ENCODE data around the gene CCDC126.
A peak's percentile ranks its signal among the peaks of the same experiment; 100 is the strongest.

The CCDC126 gene

DNA sequence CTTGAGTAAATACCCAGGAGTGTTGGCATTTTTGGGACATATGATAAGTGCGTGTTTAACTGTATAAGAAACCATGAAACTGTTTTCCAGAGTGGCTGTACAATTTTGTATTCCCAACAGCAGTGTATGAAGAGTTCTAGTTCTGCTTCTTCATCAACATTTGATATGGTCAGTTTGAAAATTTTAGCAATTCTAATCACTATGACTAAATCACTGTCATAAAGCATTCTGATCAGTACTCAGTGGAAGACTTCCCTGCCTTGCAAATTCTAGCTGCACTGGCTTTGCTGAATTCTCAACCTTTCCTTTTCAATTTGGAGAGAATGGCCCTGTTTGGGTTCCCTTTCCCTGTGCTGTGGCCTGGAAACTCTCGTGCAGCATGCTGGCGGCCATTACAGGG lies 64.2 kb downstream of the CCDC126 start:
- Histone ChIP-seq H3K79me1 (ENCODE audit: low read length) (no peaks in the 10 kb centered on the region), H3K4me2 (ENCODE audit: low read length) (no peak overlapping the region), H3K4me3 (ENCODE audit: low read length) (no peak overlapping the region), H2BK120ac (ENCODE audit: low read depth, low read length) (no peak overlapping the region), H4K8ac (ENCODE audit: low read depth, low read length) (no peak overlapping the region), H3K23ac (ENCODE audit: low read length) (no peak overlapping the region), H3K56ac (ENCODE audit: low read length) (no peak overlapping the region), H3K9ac (ENCODE audit: low read length) (no peak overlapping the region), H3K36me3 (ENCODE audit: control insufficient read depth, insufficient read depth, low read length) (no peaks in the 10 kb centered on the region), H2BK15ac (replicated peaks; ENCODE audit: low read depth) (peak overlapping the region; percentile 8), H3K79me2 (ENCODE audit: control insufficient read depth, insufficient read depth, low read length) (no peaks in the 10 kb centered on the region), H3K27ac (ENCODE audit: low read depth, low read length) (no peak overlapping the region), H3K4me1 (ENCODE audit: control insufficient read depth, low read depth, low read length) (no peaks in the 10 kb centered on the region), H2AK5ac (ENCODE audit: low read length) (no peak overlapping the region), H4K5ac (ENCODE audit: low read length) (no peak overlapping the region), H2BK5ac (ENCODE audit: low read length) (no peak overlapping the region), H3K27me3 (ENCODE audit: insufficient read depth, low read length, poor library complexity) (no peaks in the 10 kb centered on the region), H3K18ac (ENCODE audit: low read length) (no peak overlapping the region), H3K4ac (ENCODE audit: low read depth, low read length) (no peak overlapping the region)
- DNase-seq, result no peak
- no CpG with 5 or more reads among the region's 3 CpGs for WGBS (ENCODE audit: extremely low coverage, insufficient coverage, low lambda C conversion rate)

DNA sequence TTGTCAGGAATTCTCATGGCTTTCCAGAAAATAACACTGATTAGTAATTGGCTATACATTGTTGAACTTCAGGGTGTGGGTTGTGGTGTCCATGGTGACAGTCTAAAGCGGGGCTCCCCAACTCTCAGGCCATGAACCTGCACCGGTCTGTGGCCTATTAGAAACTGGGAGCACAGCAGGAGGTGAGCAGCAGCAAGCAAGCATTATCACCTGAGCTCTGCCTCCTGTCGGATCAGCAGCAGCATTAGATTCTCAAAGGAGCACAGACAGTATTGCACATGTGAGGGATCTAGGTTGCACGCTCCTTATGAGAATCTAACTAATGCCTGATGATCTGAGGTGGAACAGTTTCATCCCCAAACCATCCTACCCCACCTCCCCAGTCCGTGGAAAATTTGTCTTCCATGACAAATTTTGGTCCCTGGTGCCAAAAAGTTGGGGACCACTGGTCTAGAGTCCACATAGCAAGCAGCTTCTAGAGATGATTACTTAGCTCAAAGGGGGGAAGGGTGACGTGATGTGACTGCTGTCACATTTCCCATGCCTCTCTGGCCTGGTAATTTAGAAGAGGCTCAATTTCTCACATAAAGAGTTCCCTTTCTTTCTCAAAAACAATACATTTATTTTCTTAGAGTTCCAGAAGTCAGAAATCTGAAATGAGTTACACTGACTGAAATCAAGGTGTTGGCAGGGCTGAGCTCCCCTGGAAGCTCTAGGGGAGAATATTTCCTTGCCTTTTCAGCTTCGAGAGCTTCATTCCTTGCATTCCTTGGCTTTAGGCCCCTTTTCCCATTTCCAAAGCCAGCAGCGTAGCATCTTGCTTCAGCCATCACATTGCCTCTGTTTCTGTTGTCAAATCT lies 65.2 kb downstream of the CCDC126 start:
- Histone ChIP-seq H3K4me3 (ENCODE audit: low read length) (no peak overlapping the region), H2BK120ac (ENCODE audit: low read depth, low read length) (peak overlapping the region; percentile 67), H3K56ac (ENCODE audit: low read length) (no peak overlapping the region), H3K23ac (ENCODE audit: low read length) (no peak overlapping the region), H4K8ac (ENCODE audit: low read depth, low read length) (peak overlapping the region; percentile 14), H3K4ac (ENCODE audit: low read depth, low read length) (no peak overlapping the region), H3K4me1 (ENCODE audit: control insufficient read depth, low read depth, low read length) (no peaks in the 10 kb centered on the region), H3K27ac (ENCODE audit: low read depth, low read length) (no peak overlapping the region), H3K27me3 (ENCODE audit: insufficient read depth, low read length, poor library complexity) (no peaks in the 10 kb centered on the region), H2AK5ac (ENCODE audit: low read length) (no peak overlapping the region), H2BK5ac (ENCODE audit: low read length) (no peak overlapping the region), H3K79me2 (ENCODE audit: control insufficient read depth, insufficient read depth, low read length) (no peaks in the 10 kb centered on the region), H3K4me2 (ENCODE audit: low read length) (no peak overlapping the region), H3K18ac (ENCODE audit: low read length) (no peak overlapping the region), H3K36me3 (ENCODE audit: control insufficient read depth, insufficient read depth, low read length) (no peaks in the 10 kb centered on the region), H2BK15ac (replicated peaks; ENCODE audit: low read depth) (no peak overlapping the region), H3K9ac (ENCODE audit: low read length) (no peak overlapping the region), H3K79me1 (ENCODE audit: low read length) (no peaks in the 10 kb centered on the region), H4K5ac (ENCODE audit: low read length) (no peak overlapping the region)
- peak; percentile 79 for DNase-seq
- no CpG with 5 or more reads among the region's 8 CpGs for WGBS (ENCODE audit: extremely low coverage, insufficient coverage, low lambda C conversion rate)

- no CpG with 5 or more reads among the region's 2 CpGs for WGBS (ENCODE audit: extremely low coverage, insufficient coverage, low lambda C conversion rate)
- no peak overlapping the region for H3K4ac ChIP-seq (ENCODE audit: low read depth, low read length)
- H3K9ac ChIP-seq (ENCODE audit: low read length), result no peak overlapping the region
- DNase-seq, result no peak
- H2BK120ac ChIP-seq (ENCODE audit: low read depth, low read length), result no peak overlapping the region
- no peak overlapping the region for H2BK15ac ChIP-seq (replicated peaks; ENCODE audit: low read depth)
- no peak overlapping the region for H3K56ac ChIP-seq (ENCODE audit: low read length)
- H3K79me2 ChIP-seq (ENCODE audit: control insufficient read depth, insufficient read depth, low read length), result no peaks in the 10 kb centered on the region
- H3K27ac ChIP-seq (ENCODE audit: low read depth, low read length), result no peak overlapping the region
- no peak overlapping the region for H4K8ac ChIP-seq (ENCODE audit: low read depth, low read length)
- no peak overlapping the region for H4K5ac ChIP-seq (ENCODE audit: low read length)
- no peaks in the 10 kb centered on the region for H3K79me1 ChIP-seq (ENCODE audit: low read length)
- no peak overlapping the region for H3K23ac ChIP-seq (ENCODE audit: low read length)
- H3K4me1 ChIP-seq (ENCODE audit: control insufficient read depth, low read depth, low read length), result no peaks in the 10 kb centered on the region
- no peak overlapping the region for H3K4me3 ChIP-seq (ENCODE audit: low read length)
- H3K4me2 ChIP-seq (ENCODE audit: low read length), result no peak overlapping the region
- H3K36me3 ChIP-seq (ENCODE audit: control insufficient read depth, insufficient read depth, low read length), result no peaks in the 10 kb centered on the region
- no peak overlapping the region for H3K18ac ChIP-seq (ENCODE audit: low read length)
- no peaks in the 10 kb centered on the region for H3K27me3 ChIP-seq (ENCODE audit: insufficient read depth, low read length, poor library complexity)
- no peak overlapping the region for H2BK5ac ChIP-seq (ENCODE audit: low read length)
- H2AK5ac ChIP-seq (ENCODE audit: low read length), result no peak overlapping the region
These were observed 65.8 kb downstream of the CCDC126 start for GRCh38 chr7:23662984-23663313.

GRCh38 chr7:23664122-23664521 lies 66.9 kb downstream of the CCDC126 start:
- no peak for DNase-seq
- no peak overlapping the region for H2BK120ac ChIP-seq (ENCODE audit: low read depth, low read length)
- H3K4ac ChIP-seq (ENCODE audit: low read depth, low read length), result no peak overlapping the region
- H3K9ac ChIP-seq (ENCODE audit: low read length), result no peak overlapping the region
- H2BK15ac ChIP-seq (replicated peaks; ENCODE audit: low read depth), result no peak overlapping the region
- H3K4me3 ChIP-seq (ENCODE audit: low read length), result no peak overlapping the region
- H3K27ac ChIP-seq (ENCODE audit: low read depth, low read length), result no peak overlapping the region
- no peaks in the 10 kb centered on the region for H3K79me2 ChIP-seq (ENCODE audit: control insufficient read depth, insufficient read depth, low read length)
- H3K18ac ChIP-seq (ENCODE audit: low read length), result no peak overlapping the region
- no peak overlapping the region for H3K23ac ChIP-seq (ENCODE audit: low read length)
- no peak overlapping the region for H2BK5ac ChIP-seq (ENCODE audit: low read length)
- no peak overlapping the region for H3K4me2 ChIP-seq (ENCODE audit: low read length)
- H4K5ac ChIP-seq (ENCODE audit: low read length), result no peak overlapping the region
- H3K79me1 ChIP-seq (ENCODE audit: low read length), result no peaks in the 10 kb centered on the region
- no peak overlapping the region for H2AK5ac ChIP-seq (ENCODE audit: low read length)
- no peaks in the 10 kb centered on the region for H3K27me3 ChIP-seq (ENCODE audit: insufficient read depth, low read length, poor library complexity)
- no peaks in the 10 kb centered on the region for H3K36me3 ChIP-seq (ENCODE audit: control insufficient read depth, insufficient read depth, low read length)
- no peaks in the 10 kb centered on the region for H3K4me1 ChIP-seq (ENCODE audit: control insufficient read depth, low read depth, low read length)
- H3K56ac ChIP-seq (ENCODE audit: low read length), result no peak overlapping the region
- no peak overlapping the region for H4K8ac ChIP-seq (ENCODE audit: low read depth, low read length)

DNA sequence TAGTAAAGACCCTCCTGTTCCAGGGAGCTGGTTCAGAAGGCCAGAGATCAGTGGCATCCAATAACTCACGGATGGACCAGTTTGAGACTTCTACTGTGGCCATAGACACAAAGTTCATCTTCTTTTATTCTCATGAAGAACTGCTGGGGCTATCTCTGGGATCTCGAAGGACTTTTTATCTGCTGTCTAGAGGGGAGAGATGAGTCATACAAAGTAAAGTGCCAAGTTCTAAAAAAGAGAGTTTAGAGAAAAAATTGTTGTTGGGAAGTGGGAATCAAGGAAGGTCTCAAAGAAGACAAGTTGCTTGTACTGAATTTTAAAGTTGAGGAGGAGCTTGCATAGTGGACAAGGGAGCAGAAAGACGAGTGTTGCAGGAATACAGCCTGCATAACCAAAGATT lies 74.9 kb downstream of the CCDC126 start:
- no peak overlapping the region for H4K5ac ChIP-seq (ENCODE audit: low read length)
- no peak overlapping the region for H2BK15ac ChIP-seq (replicated peaks; ENCODE audit: low read depth)
- no peak overlapping the region for H3K27ac ChIP-seq (ENCODE audit: low read depth, low read length)
- no peak overlapping the region for H3K56ac ChIP-seq (ENCODE audit: low read length)
- no peak overlapping the region for H3K9ac ChIP-seq (ENCODE audit: low read length)
- WGBS (ENCODE audit: extremely low coverage, insufficient coverage, low lambda C conversion rate), result no CpG with 5 or more reads among the region's 3 CpGs
- no peak overlapping the region for H3K23ac ChIP-seq (ENCODE audit: low read length)
- H3K4me2 ChIP-seq (ENCODE audit: low read length), result no peak overlapping the region
- H3K4me3 ChIP-seq (ENCODE audit: low read length), result no peak overlapping the region
- no peaks in the 10 kb centered on the region for H3K79me1 ChIP-seq (ENCODE audit: low read length)
- H3K4me1 ChIP-seq (ENCODE audit: control insufficient read depth, low read depth, low read length), result no peaks in the 10 kb centered on the region
- H3K18ac ChIP-seq (ENCODE audit: low read length), result no peak overlapping the region
- H3K27me3 ChIP-seq (ENCODE audit: insufficient read depth, low read length, poor library complexity), result no peaks in the 10 kb centered on the region
- no peak overlapping the region for H3K4ac ChIP-seq (ENCODE audit: low read depth, low read length)
- H3K79me2 ChIP-seq (ENCODE audit: control insufficient read depth, insufficient read depth, low read length), result no peaks in the 10 kb centered on the region
- no peak overlapping the region for H4K8ac ChIP-seq (ENCODE audit: low read depth, low read length)
- H2AK5ac ChIP-seq (ENCODE audit: low read length), result no peak overlapping the region
- H2BK5ac ChIP-seq (ENCODE audit: low read length), result no peak overlapping the region
- no peaks in the 10 kb centered on the region for H3K36me3 ChIP-seq (ENCODE audit: control insufficient read depth, insufficient read depth, low read length)
- no peak for DNase-seq
- no peak overlapping the region for H2BK120ac ChIP-seq (ENCODE audit: low read depth, low read length)

- DNase-seq, result peak; percentile 90
- H2AK5ac ChIP-seq (ENCODE audit: low read length), result no peak within 1 kb of the TSS
- H2BK5ac ChIP-seq (ENCODE audit: low read length), result no peak within 1 kb of the TSS
- H3K27ac ChIP-seq (ENCODE audit: low read depth, low read length), result no peak within 1 kb of the TSS
- H2BK120ac ChIP-seq (ENCODE audit: low read depth, low read length), result no peak within 1 kb of the TSS
- H2BK15ac ChIP-seq (replicated peaks; ENCODE audit: low read depth), result peak within 1 kb of the TSS; percentile 14
- no peaks in the 10 kb centered on the region for H3K36me3 ChIP-seq (ENCODE audit: control insufficient read depth, insufficient read depth, low read length)
- peak within 1 kb of the TSS; percentile 31 for H3K9ac ChIP-seq (ENCODE audit: low read length)
- H3K4ac ChIP-seq (ENCODE audit: low read depth, low read length), result no peak within 1 kb of the TSS
- no CpG with 5 or more reads among the region's 53 CpGs for WGBS (ENCODE audit: extremely low coverage, insufficient coverage, low lambda C conversion rate)
- no peaks in the 10 kb centered on the region for H3K27me3 ChIP-seq (ENCODE audit: insufficient read depth, low read length, poor library complexity)
- no peaks in the 10 kb centered on the region for H3K79me1 ChIP-seq (ENCODE audit: low read length)
- H4K8ac ChIP-seq (ENCODE audit: low read depth, low read length), result no peak within 1 kb of the TSS
- H3K4me2 ChIP-seq (ENCODE audit: low read length), result peak within 1 kb of the TSS; percentile 63
- peak within 1 kb of the TSS; percentile 11 for H3K18ac ChIP-seq (ENCODE audit: low read length)
- H3K4me3 ChIP-seq (ENCODE audit: low read length), result peak within 1 kb of the TSS; percentile 34
- no peaks in the 10 kb centered on the region for H3K4me1 ChIP-seq (ENCODE audit: control insufficient read depth, low read depth, low read length)
- H4K5ac ChIP-seq (ENCODE audit: low read length), result no peak within 1 kb of the TSS
- H3K23ac ChIP-seq (ENCODE audit: low read length), result no peak within 1 kb of the TSS
- peak within 1 kb of the TSS; percentile 70 for H3K56ac ChIP-seq (ENCODE audit: low read length)
- no peaks in the 10 kb centered on the region for H3K79me2 ChIP-seq (ENCODE audit: control insufficient read depth, insufficient read depth, low read length)
These were observed 82.8 kb downstream of the CCDC126 start, which contains the start of gene FAM221A for GRCh38 chr7:23679898-23680413. Gene FAM221A, plus strand, starts transcription at chr7:23680199. Its CDS starts 20 bp downstream, at chr7:23680219.

Data from mesendoderm (in vitro differentiated cells).